NCI-H1436 (cell line): ENCODE results near the gene NGLY1.
A peak's percentile ranks its signal among the peaks of the same experiment; 100 is the strongest.

Source experiments
- DNase-seq: peaks from one replicate; lab custom pipeline; 2025; lab: John Stamatoyannopoulos, UW

NGLY1 gene

DNA sequence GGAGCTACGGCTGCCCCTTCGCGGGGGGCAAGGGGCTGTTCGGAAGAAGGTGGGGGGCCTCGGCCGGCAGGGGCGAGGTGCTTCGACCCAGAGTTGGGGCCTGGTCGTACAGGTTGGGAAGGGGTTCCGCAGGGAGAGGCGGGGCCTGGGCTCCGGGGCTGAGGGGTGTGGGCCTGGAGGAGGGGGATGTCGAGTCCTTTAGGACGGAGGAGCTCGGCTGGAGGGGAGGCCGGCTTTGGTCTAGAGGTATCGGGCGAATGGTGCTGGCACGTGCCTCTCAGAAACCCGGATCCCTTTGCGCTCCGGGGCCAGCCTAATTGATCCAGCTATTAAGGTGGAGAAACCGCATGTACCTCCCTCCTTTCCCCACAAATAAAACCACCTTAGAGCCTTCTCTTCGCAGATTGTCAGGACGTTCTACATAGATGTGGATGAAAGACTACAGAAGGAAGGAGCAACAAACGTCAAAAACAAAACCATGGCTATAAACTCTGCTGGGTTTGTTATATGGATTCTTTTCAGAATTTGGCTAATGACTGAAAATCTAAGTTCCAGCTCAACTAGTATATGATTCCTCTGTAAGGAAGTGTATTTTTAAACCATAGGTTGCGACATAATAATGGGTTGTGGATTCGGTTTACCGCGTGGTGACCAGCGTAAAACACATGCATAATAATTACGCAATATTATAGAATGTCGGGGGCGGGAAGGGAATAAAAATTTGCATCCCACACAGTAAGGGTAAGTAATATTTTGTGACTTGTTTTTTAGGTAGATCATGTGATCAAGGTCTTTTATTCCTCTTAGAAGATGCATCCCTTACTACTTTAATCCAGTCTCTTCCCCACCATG lies 644 bp upstream of the NGLY1 start:
- peak; percentile 16 for DNase-seq

DNA sequence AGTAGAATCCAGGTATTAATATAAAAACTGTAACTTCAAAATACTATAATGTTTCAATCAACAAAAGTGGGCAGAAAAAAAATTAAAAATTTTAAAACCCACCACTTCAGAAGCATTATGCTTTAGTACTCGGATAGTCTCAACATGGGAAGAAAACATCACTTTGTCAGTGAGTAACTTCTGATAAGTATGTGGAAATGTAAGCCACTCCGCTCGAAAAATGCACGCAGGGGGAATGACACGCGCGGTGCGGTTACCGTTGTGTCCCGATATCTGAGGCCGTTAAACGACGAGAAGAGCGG lies 656 bp downstream of the NGLY1 start:
- no peak for DNase-seq

DNA sequence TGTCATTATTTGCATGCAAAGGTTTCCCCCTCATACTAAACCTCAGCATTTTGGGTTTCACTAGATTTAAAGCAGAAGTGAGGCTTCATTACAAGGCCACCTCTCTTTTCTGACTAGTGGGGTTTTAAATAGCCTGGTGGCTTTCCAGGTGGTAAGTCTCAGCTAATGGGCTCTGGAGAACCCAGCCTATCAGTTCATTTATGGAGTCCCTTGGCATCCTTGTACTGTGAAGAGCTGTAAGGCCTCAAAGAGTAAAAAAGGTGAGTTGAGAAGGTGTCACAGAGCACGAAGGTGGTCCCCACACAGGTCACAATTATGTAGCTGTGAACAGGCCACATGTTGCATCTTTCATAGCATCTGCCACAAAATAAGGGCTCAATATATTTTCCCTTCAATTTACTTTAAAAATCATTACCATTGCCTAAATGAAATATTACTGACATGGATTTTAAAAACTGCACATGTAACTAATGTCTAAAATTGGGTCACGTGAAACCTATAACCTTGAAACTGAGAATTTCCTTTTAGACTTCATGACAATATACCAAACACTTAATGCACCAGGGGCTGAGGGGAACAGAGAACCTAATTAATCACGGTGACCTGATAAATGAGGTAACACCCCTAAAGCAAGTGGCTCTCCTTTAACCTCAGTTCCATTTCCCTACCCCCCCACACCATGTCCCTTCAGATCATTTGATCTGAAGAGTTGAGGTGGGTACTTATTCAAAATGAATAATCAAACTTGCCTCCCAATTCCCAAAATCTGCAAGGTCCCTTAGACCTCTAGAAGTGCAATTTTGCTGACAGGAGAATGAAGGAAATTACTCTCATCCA lies 1.3 kb downstream of the NGLY1 start:
- no peak for DNase-seq

DNA sequence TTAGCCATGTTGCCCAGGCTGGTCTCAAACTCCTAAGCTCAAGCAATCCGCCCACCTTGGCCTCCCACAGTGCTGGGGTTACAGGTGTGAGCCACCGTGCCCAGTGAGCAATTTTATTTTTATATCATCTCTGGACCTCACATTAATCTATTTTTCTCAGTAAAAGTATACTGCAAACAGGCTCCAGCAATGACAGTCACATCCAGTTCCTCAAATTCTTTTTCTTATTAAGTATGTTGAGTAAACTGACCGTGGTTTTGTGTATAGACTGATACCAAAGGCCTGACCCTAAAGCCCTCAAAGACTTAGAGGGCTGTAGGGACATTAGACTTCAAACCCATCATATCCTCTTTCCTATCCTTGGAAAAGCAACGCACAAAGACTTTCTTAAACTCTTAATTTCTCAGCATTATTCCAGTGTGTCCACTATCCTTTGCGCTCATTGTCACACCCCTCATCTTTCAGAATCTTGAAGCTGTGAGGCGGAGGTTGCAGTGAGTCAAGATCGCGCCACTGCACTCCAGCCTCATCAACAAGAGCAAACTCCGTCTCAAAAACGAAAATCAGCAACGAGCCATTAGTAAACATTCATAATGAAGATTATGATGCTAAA lies 2.0 kb downstream of the NGLY1 start:
- no peak for DNase-seq

DNA sequence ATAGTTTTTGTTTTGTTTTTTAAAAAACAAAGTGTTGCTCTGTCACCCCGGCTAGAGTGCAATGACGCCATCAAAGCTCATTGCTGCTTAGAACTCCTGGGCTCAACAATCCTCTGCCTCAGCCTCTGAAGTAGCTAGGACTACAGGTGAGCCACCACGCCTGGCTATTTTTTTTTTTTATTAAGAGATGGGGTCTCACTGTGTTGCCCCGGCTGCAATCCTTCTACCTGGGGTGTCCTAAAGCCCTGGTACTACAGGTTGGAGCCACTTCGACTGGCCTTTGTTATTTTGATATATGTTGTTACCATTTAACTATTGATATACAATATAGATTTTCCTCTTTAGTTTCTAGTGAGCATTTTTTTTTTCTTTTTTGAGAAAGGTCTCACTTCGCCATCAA lies 2.6 kb downstream of the NGLY1 start:
- DNase-seq: no peak

DNA sequence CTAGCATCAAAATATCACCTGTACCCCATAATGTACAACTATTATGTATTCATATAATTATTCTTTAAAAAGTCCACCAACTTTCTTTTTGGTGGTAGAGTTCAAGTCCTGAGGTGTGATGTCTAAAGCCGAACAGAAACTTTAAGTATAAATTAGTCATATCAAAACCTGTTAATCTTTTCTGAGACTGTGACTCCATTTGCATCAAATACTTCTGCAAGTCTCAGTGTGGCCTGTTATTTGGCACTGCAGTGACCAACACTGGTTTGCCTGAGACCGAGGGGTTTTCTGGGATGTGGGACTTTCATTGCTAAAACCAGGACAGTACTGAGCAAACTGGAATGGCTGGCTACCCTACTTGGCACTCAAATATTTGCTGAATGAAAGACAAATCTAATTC lies 7.3 kb downstream of the NGLY1 start:
- no peak for DNase-seq

DNA sequence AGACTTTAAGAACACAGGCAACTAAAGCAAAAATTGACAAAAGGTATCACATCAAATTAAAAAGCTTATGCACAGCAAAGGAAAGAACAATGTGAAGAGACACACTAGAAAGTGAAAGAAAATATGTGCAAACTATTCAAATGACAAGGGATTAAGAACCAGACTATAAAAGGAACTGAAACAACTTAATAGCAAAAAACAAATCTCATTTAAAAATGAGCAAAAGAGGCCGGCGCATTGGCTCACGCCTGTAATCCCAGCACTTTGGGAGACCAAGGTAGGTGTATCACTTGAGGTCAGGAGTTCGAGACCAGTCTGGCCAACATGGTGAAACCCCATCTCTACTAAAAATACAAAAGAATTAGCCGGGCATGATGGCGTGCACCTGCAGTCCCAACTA lies 14.4 kb downstream of the NGLY1 start:
- no peak for DNase-seq

DNA sequence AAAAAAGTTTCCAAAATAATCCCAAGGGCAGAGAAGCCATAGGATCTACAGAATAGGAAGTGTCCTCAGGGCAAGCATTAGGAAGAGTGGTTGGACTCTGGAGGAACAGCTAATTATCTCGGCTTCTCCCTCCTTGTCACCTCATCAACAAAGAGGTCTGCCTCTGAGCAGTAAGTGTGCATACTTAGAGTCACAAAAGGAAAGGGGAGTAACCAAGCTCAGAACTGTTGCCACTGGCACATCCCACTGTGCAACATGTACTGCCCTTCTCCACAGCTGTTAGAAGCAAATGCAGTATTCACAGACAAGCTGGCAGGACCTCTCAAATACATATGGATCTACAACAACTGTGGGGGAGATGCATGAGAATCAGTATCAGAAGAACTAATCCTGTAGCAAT lies 31.5 kb downstream of the NGLY1 start:
- DNase-seq: no peak

DNA sequence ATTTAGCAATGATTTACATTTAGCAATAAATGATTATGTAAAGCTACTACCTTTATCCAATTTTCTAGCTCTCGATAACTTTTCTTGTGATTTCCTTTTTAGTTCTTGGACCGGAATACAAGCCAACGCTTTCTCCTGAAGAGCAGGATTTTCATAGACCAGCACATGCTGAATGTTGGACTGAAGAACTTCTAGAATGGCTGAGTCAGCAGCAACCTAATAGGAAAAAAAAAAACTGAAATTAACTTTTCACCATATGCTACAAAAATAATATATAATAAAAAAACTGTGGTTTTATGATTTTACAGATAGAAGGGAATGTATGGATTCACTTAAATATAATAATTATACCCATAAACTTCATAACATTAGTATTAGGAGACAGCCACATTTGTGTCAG lies 32.2 kb downstream of the NGLY1 start:
- DNase-seq: no peak

DNA sequence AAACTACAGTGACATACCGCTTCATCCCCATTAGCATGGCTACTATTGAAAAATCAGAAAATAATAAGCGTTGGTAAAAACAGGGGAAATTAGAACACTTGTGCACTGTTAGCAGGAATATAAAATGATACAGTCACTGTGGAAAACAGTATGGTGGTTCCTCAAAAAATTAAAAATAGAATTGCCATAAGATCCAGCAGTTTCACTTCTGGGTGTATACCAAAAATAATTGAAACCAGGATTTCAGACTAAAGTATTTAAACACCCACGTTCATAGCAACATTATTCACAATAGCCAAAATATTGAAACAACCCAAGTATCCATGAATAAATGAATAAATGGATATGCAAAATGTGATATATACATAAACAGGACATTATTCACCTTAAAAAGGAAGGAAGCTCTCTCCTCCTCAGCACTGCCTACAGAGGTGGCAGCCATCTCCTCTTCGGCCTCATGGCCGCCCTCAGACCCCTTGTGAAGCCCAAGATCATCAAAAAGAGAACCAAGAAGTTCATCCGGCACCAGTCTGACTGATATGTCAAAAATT lies 34.1 kb downstream of the NGLY1 start:
- no peak for DNase-seq

DNA sequence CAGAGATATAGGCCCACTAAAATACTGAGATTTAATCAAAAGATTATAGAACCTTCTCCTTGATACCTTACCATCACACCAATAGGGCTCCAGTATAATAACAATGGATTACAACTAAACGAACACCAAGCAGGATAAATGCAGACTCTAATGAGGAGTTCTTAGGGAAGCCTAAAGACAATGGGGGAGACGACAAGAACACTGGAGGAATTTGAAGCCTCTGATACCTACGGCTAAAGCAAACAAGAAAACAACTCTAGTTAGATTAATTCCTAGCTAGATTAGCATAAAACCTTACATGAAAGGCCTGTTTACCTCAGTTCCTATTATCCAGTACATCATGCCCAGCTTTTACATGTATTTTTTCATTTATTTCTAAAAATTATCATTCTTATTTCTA lies 35.1 kb downstream of the NGLY1 start:
- no peak for DNase-seq

DNA sequence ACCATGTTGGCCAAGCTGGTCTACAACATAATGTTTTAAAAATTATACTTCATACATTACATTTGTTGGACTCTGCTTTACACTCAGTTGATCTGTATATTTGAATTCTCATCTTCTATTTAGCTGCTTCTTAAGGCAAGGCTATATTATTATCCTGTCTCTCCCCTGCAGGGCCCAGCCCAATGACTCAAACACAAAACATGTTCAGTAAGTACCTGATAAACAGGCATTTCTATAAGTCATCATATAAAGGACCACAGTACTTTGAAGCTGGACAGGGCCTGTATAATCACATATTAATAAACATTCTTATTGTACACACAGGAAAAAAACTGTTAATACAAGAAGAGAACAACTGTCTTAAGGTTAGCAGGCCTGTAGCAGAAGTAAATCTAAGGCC lies 36.2 kb downstream of the NGLY1 start:
- DNase-seq: no peak

DNA sequence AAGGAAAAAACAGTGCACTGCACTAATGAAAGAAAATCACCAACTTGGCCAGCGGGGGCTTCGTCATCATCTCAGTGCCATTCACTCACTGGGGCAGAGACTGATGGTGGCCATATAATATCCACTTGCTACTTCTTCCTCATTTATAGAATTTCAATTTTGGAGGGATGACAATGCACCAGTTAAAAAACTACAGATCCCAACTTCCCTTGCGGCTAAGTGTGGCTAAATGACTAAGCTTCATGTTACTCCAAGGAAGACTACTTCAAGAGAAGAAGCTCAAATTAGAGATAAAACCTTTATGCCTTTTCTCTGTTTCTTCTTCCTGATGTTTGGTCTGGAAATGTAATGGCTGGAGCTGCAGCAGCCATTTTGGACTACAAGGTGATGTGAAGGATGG lies 38.8 kb downstream of the NGLY1 start:
- DNase-seq: no peak

DNA sequence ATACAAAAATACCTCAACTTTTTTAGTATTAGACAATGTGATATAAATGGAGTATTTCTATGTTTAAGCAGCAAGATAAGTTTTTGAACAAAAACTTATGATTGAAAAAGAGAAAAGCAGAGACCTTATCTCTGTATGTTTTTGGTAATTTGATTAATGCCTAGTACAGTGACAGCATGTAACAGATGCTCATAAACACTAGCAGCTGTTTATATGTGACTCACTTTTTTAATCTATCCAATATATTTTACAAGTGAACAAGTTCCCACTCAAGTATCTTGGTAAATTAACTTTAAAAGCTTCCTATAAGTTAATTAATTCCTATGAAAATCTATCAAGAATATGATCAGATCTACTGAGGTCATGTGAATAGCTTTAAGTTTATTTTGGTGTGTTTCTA lies 55.1 kb downstream of the NGLY1 start:
- DNase-seq: no peak

DNA sequence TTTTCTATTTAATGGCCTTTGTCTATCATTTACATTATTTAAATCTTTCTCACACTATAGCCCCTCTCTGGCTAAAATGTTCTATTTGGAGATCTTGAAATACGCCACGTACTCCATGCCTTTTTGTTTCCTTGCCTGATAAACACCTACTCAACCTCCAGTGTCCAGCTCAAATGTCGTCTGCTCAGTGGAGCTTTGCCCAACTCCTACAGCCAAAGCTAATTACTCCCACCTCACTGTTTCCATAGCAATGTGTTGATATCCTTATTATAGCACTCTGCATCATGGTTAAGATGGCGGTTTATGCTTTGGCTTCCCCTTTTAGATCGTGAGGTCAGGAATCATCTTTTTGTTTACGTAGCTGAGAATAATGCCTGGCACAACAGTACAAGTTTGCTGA lies 55.9 kb downstream of the NGLY1 start:
- no peak for DNase-seq

DNA sequence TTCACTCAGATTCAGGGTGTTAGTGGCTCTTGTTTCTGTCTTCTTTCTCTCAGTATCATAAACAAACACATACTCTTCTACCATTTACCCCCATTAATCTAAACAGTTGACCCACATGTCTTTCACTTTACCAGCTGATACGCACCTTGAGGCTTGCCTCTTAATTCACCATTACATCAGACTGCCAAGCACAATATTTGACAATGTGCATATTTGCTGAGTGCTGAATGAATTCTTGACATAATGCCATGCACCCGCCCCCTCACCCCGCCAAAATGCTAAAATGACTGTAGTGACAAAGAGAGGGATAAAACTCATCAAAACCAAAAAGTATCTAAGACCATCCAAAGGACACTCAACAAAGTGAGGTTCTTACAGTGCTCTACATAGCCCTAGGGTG lies 57.4 kb downstream of the NGLY1 start:
- no peak for DNase-seq

DNA sequence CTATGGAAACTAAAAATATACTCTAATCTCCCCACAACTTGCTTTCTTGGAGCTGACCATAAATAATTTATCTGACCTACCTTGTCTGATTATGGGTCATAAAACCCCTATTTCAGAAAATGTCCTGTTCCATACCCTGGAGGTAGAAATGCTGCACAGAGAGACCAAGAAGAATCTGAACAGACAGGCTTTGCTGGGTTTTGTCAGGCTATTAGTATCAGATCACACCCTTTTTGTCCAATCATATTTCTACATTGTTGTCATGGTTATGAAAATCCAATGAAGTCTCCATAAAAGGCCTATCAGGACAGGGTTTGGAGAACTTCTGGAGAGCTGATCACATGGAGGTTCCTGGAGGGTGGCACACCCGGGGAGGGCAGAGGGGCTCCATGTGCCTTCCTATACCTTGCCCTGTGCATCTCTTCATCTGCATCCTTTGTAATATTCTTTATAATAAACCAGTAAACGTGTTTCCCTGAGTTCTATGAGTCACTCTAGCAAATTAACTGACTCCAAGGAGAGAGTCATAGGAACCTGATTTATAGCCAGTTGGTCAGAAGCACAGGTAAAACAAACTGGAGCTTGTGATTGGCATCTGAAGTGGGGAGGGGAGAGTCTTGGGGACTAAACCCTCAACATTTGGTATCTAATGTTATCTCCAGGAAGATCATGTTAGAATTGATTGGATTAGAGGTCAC lies 58.1 kb downstream of the NGLY1 start:
- DNase-seq: no peak

DNA sequence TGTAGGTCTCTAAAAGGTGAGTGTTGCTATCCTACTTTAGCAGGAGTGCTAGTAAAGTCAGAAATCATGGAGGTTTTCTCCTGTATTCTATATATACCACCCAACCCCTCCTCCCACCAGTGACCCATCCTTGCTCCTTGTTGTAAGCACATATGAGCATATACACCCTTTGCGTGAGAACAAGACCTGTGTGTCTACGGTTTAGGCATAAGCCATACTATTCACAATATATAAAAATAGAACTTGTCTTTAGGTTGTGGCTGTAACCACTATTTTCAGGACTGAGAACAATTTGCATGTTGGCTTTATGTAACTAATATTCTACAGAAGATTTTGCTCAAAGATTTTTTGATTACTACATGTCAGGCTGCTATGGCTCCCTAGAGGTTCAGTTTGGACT lies 59.4 kb downstream of the NGLY1 start:
- DNase-seq: no peak

DNA sequence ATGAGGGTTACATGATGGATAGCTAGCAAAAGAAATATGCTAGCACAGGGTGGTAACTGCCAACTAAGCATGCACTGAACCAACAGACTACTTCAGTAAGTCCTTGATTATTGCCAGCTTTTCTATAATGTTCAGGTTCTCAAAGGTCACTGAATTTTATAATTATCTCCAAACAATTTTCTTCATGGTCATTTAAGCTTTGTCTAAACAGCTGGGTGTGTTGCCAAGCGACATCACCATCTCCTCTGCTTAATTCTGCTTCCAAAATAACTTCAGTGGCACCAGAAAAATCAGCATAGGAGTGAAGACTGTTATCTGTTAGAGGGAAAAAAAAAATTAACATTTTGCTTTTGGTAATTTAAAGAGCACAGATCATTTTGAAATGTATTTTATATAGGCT lies 63.9 kb downstream of the NGLY1 start:
- no peak for DNase-seq

DNA sequence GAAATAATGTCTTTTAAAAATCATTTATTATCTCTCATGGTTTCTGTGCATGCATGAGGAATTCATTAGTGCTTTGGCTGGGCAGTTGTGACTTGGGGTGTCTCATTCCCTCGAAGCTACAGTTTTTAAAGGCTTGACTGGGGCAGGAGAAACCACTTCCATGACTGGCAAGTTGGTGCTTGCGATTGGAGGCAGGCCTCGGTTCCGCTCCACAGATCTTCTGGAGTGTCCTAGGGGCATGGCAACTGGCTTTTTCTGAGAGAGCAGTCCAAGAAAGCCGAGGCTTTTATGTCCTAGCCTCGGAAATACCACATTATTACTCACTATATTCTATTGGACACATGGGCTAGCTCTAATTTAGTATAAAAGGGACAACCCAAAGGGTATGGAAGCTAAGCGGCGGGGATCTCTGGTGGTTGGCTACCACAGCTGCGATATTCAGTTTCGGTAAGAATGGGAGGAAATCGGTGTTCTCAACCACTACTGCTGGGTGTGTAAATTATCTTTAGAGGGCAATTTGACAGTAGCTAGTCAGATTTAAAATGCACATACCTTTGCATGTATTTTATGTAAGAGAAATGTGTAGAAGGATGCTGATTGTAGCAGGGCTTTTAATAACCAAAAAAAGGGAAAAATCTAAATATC lies 69.8 kb downstream of the NGLY1 start:
- no peak for DNase-seq

DNA sequence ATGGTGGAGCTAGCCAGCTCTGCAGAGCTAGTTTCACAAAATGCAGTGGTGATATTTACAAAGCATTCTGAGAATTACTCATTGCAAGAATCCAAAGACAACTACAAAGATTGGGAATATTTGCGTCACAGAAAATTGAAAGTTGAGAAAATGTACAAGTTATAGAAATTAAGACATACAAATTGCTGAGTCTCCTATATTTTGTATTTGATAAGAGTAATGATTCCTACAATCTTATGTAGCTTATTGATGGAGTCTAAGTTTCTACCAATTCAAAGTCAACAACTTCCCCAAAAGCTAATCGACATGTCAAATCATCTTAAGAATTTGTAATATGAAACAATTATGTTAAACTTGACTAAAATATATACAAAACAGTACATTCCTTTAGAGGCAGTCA lies 72.2 kb downstream of the NGLY1 start:
- DNase-seq: no peak

DNA sequence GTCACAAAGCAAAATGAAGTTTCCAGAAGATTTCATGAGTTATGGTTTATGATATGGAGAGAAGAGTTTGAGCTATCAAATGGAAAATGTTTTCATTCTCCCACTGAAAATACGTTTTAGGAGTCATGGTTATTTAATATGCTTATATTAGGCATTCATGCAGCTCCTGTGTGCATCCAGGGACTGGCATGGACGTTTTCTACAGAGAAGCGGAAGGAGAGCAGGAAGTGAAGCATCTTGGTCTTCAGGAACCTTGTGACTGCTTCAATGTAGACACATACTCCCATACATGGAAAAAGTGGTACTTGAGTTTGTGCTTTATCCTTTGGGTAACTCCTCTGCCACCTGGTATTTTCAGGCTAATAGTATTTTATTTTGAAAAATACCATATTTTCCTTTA lies 75.2 kb downstream of the NGLY1 start:
- no peak for DNase-seq
